Muscle layer of duodenum (tissue), 2 donors: ENCODE data around the gene CYB5B.

Experiments used
- H3K27ac ChIP-seq: one replicate; pipeline ENCODE4 v1.7.0; 2013; ENCODE audit warnings: mild to moderate bottlenecking, low read length
- H3K27me3 ChIP-seq: one replicate; pipeline ENCODE4 v1.7.0; 2013; ENCODE audit warnings: low read depth, mild to moderate bottlenecking, control low read depth, low read length
- H3K36me3 ChIP-seq, 2 donors: one replicate each; pipeline ENCODE4 v1.7.0; 2013; ENCODE audit warnings: low read length in 2 of 2, control low read depth in 1 of 2, mild to moderate bottlenecking in 1 of 2; ENCODE audit not compliant: insufficient read depth in 2 of 2, control insufficient read depth in 1 of 2
- H3K4me1 ChIP-seq, 2 donors: one replicate each; pipeline ENCODE4 v1.7.0; 2013; ENCODE audit warnings: low read length in 2 of 2, mild to moderate bottlenecking in 2 of 2, control low read depth in 1 of 2, moderate library complexity in 1 of 2; ENCODE audit not compliant: insufficient read depth in 2 of 2, control insufficient read depth in 1 of 2
- H3K4me3 ChIP-seq, 2 donors: one replicate each; pipeline ENCODE4 v1.7.0; 2013; ENCODE audit warnings: low read length in 2 of 2, low read depth in 1 of 2, mild to moderate bottlenecking in 1 of 2
- H3K9me3 ChIP-seq, 2 donors: one replicate each; pipeline ENCODE4 v1.7.0; 2013; ENCODE audit warnings: low read length in 2 of 2, control low read depth in 1 of 2, mild to moderate bottlenecking in 1 of 2; ENCODE audit not compliant: control insufficient read depth in 1 of 2
- donor health status: healthy.

CYB5B gene

DNA sequence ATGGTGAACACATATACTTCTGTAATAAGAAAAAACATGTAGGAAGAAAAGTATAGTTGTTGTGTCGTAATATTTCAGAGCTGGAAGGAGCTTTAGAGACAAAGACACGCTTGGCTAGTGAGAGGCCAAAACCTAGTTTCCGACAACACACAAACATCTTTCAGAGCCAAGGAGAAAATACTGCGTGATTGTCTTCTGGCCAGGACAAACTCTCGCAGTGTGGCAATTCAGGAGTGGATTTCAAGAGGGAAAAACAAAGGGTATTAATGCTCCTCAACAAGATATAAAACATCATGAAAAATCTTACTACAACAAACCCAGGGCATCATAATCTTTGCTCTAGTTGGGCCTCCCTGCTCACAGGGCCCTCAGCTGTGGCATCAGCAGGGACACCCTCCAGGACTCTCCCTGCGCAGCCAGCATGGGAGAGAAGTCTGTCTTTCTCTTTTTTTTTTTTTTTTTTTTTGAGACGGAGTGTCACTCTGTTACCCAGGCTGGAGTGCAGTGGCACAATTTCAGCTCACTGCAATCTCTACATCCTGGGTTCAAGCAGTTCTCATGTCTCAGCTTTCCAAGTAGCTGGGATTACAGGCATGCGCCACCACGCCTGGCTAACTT is 66.4 kb downstream of the CYB5B start:
- no peak overlapping the region for H3K4me3 ChIP-seq
- no peaks in the 10 kb centered on the region for H3K4me1 ChIP-seq
- peaks cover 0 to 2% of the 10 kb centered on the region in 2 donors for H3K9me3 ChIP-seq
- H3K27ac ChIP-seq, result no peak overlapping the region
- H3K27me3 ChIP-seq, result no peaks in the 10 kb centered on the region
- no peaks in the 10 kb centered on the region for H3K36me3 ChIP-seq

- peaks cover 0 to 2% of the 10 kb centered on the region in 2 donors for H3K9me3 ChIP-seq
- H3K4me1 ChIP-seq, result no peaks in the 10 kb centered on the region
- H3K27ac ChIP-seq, result no peak overlapping the region
- H3K27me3 ChIP-seq, result no peaks in the 10 kb centered on the region
- H3K36me3 ChIP-seq, result no peaks in the 10 kb centered on the region
- no peak overlapping the region for H3K4me3 ChIP-seq
Observed at GRCh38 chr16:69494991-69495392, 70.6 kb downstream of the CYB5B start.

GRCh38 chr16:69495821-69496220 is 71.4 kb downstream of the CYB5B start:
- H3K4me3 ChIP-seq, result no peak overlapping the region
- peaks cover 0 to 2% of the 10 kb centered on the region in 2 donors for H3K9me3 ChIP-seq
- no peaks in the 10 kb centered on the region for H3K4me1 ChIP-seq
- H3K36me3 ChIP-seq, result no peaks in the 10 kb centered on the region
- H3K27ac ChIP-seq, result no peak overlapping the region
- no peaks in the 10 kb centered on the region for H3K27me3 ChIP-seq

DNA sequence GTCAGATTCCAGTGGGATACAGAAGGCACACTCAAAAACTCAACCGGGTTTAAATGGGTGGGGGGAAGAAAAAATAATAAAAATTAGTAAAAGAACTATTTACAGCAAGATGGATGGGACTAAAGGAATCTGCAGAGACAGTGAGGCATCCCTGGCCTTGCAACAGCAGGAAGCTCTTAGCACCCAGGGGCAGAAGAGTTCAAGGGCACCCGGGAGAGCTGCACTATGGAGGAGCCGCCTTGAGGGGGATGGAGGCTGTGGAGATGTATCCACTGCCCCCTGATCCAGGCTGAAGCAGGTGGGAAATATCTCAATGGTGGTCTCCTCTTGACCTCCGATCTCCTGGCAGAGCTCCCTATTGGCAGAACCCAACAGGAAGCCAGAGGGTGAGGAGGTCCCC is 72.0 kb downstream of the CYB5B start:
- H3K36me3 ChIP-seq, result no peaks in the 10 kb centered on the region
- H3K27me3 ChIP-seq, result no peaks in the 10 kb centered on the region
- H3K9me3 ChIP-seq, result peaks cover 0 to 2% of the 10 kb centered on the region in 2 donors
- no peak overlapping the region for H3K4me3 ChIP-seq
- H3K27ac ChIP-seq, result no peak overlapping the region
- no peaks in the 10 kb centered on the region for H3K4me1 ChIP-seq

GRCh38 chr16:69496896-69497295 is 72.5 kb downstream of the CYB5B start:
- no peak overlapping the region for H3K27ac ChIP-seq
- no peaks in the 10 kb centered on the region for H3K36me3 ChIP-seq
- H3K9me3 ChIP-seq, result peaks cover 0 to 2% of the 10 kb centered on the region in 2 donors
- no peaks in the 10 kb centered on the region for H3K4me1 ChIP-seq
- no peaks in the 10 kb centered on the region for H3K27me3 ChIP-seq
- H3K4me3 ChIP-seq, result no peak overlapping the region

GRCh38 chr16:69497876-69498596 is 73.6 kb downstream of the CYB5B start:
- no peak overlapping the region for H3K27ac ChIP-seq
- no peaks in the 10 kb centered on the region for H3K36me3 ChIP-seq
- no peaks in the 10 kb centered on the region for H3K27me3 ChIP-seq
- H3K4me1 ChIP-seq, result no peaks in the 10 kb centered on the region
- H3K9me3 ChIP-seq, result peaks cover 0 to 2% of the 10 kb centered on the region in 2 donors
- no peak overlapping the region for H3K4me3 ChIP-seq

- H3K27ac ChIP-seq, result no peak overlapping the region
- H3K27me3 ChIP-seq, result no peaks in the 10 kb centered on the region
- no peaks in the 10 kb centered on the region for H3K36me3 ChIP-seq
- no peaks in the 10 kb centered on the region for H3K4me1 ChIP-seq
- H3K4me3 ChIP-seq, result no peak overlapping the region
- H3K9me3 ChIP-seq, result no peaks in the 10 kb centered on the region
Observed at GRCh38 chr16:69498926-69499325, 74.5 kb downstream of the CYB5B start.

DNA sequence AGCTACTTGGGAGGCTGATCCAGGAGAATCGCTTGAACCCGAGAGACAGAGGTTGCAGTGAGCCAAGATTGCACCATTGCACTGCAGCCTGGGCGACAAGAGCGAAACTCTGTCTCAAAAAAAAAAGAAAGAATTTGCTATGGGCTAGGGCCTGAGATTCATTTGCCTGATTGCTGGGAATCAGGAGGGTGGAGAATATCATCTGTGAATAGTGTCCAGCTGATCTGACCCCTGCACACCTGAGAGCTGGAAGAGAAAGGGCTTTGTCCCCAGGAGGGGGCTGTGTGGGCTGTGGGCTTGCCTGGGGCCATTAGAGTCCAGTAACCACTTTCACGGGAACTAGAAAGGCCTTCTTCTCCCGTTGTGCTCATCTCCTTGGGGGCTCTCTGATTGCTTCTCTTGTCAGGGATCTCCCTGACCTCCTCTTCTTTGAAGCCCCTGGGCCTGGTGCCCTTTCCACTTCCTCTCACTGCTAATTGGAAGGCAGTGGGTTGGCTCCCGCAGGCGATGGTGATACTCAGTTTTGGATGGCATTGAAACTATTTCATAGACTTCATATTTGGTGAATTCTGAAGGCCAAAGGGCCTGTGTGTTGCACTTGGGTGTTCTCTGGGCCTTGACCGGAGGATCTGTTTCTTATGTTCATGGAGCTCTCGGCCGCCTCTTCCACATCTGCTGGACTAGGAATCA is 75.3 kb downstream of the CYB5B start:
- no peaks in the 10 kb centered on the region for H3K36me3 ChIP-seq
- H3K27ac ChIP-seq, result no peak overlapping the region
- H3K9me3 ChIP-seq, result no peaks in the 10 kb centered on the region
- H3K27me3 ChIP-seq, result no peaks in the 10 kb centered on the region
- H3K4me1 ChIP-seq, result no peaks in the 10 kb centered on the region
- no peak overlapping the region for H3K4me3 ChIP-seq

GRCh38 chr16:69500496-69500895 is 76.1 kb downstream of the CYB5B start:
- Histone ChIP-seq H3K4me1 (no peaks in the 10 kb centered on the region), H3K4me3 (no peak overlapping the region), H3K9me3 (no peaks in the 10 kb centered on the region), H3K36me3 (no peaks in the 10 kb centered on the region), H3K27ac (no peak overlapping the region), H3K27me3 (no peaks in the 10 kb centered on the region)

- Histone ChIP-seq H3K4me1 (no peaks in the 10 kb centered on the region), H3K27ac (no peak overlapping the region), H3K27me3 (no peaks in the 10 kb centered on the region), H3K9me3 (no peaks in the 10 kb centered on the region), H3K4me3 (no peak overlapping the region), H3K36me3 (no peaks in the 10 kb centered on the region)
Observed at GRCh38 chr16:69501956-69502745, 77.7 kb downstream of the CYB5B start.

GRCh38 chr16:69503244-69503643 is 78.8 kb downstream of the CYB5B start:
- Histone ChIP-seq H3K4me1 (no peaks in the 10 kb centered on the region), H3K27me3 (no peaks in the 10 kb centered on the region), H3K4me3 (no peak overlapping the region), H3K27ac (no peak overlapping the region), H3K9me3 (no peaks in the 10 kb centered on the region), H3K36me3 (no peaks in the 10 kb centered on the region)
